ENCODE results near the gene UBR4.

UBR4 gene

DNA sequence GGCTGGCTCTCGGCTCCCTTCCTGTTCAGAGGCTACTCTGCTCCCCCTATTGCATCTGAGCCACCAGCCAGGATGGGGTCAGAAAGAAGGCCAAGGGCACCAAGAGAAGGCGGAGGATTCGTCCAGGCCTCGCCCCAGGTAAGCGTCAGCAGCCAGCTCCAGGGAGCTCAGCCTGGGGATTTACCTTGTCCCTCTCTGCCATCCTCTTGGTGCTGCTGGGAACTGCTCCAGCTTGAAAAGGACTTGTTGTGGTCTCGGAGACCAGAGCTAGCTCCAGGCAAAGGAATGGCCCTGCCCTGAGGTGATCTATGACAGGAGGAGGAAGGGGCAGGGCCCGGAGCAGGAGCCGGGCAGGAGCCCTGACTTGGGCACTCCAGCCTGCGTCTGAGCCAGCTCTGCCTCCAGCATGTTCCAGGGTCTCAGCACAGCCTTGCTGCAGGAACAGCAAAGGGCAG is 139.8 kb downstream of the UBR4 start:
- no peak for DNase-seq

DNA sequence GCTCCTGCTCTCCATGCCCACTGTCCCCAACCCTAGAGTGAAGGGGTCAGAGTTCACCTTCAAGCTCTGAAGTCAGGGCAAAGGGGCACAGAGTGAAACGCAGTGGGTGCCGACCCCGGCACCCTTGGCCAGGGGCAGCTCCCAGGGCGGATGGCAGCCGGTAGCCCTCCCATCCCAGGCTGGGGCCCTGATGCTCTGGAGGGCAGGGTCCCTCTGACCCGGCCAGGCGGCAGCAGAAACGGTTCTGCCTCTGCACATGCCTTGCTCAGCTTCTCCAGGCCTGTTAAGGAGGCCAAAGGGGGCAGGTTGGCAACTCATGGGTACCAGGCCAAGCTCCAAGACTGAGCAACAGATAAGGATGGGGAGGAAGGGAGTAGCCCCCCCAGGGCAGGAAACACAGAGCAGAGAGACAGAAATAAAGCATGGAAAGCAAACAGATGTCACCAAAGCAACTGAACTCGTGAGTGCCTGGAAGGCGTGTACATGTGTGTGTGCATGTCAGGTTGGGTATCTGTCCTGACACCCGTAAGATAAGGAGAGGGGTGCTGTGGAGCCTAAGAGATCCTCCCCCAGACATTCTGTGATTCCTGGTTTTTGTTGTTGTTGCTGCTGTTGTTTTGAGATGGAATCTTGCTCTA is 141.3 kb downstream of the UBR4 start:
- no peak for DNase-seq

DNA sequence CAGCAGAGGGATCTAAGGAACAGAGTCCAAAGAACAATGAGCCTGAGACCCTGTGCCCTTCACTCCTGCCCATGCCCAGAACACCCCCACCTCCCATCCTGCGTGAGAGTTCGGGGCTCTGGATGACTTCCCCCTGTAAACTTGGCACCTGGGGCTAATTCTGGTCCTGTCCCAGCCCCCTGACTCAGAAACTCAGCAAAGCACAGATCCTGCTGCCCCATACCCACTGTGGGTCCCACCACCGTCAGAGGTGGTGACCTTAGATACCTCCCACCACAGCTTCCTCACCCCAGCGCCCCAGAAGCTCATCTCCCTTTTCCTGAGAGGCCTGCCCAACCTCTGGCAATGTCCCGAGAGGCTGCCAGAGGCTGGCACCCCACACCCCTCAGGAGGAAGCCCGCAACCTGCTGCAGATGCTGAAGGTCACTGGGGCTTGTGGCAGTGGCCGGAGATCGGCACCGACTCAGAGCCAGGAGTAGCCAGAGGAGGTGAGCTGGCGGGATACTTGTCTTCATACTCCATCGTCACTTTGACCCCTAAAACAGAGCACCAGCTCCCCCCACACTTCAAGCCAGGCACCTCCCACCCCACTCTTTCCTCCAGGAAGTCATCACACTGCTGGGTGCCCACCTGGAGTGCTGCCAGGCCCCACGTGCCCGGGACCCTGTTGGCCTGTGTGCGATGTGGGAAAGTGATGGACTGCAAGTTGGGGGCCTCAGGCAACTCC is 142.0 kb downstream of the UBR4 start:
- DNase-seq: no peak

DNA sequence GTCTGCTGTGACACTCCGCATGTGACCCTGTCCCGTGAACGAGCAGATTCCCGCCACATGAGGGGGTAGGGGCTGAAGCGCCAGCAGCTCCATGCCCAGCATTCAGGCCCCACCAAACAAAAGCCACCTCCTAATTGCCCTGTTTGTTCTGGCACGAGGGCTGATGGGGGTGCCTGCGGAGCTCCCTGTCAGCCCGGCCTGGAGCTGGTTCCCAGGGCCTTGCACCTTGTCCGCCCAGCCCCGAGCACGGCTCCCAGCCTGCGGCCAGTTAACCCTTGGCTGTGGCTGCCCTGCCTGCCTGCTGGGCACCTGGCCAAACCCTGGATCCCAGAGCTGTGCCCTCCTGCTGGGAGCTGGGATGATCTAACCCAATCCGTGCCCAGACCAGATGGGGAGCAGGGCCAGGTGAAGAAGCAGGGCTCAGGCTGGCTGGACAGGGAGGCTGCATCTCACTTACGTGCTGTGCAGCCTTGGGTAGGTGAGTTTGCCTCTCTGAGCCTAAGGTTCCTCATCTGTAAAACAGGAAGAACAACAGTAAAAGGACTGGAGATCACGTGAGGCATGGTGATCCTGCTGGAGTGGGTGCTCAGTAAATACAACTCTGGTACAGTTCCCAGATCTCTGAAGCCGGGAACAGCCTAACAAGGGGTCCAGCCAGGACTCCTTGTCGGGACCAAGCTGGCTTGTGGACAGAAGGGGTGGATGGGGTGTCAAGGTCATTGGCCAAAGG is 142.7 kb downstream of the UBR4 start:
- no peak for DNase-seq

DNA sequence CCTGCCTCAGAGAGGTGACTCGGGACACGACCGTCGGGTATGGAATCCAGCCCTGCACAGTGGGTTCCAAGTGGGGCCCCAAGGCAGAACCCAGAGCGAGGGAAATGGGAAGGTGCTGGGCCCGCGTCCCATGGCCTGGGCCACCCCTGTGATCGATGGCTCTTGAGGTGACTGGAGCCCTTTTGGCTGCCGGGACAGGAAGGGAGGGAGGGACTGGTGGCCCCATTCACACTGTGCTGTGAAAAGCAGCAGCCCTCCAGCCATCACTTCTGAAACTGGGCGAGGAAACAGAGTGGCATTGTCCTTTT is 143.2 kb downstream of the UBR4 start:
- DNase-seq: no peak

DNA sequence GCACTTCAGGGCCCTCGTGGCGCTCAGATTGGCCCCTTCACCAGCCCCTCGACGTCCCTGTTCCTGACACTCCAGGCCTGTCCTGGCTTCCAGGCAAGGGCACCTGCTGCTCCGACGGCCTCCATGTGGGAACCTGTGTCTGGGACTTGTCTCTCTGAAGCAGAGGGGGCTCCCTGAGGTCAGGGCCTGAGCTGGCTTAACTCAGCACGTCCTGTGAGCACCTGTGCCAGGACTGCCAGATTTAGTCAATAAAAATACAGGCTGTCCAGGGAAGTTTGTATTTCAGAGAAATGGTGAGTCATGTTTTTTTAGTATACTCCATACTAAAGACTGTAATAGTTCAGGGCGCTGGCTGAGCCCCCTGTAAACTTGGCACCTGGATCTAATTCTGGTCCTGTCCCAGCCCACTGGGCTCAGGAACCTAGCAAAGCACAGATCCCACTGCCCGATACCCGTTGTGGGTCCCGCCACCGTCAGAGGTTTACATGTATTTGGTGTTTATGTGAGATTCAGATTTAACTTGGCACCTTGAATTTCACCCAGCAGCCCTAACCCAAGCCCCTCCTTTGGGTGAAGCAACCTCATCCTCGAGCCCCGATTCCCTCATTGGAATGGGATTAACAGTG is 143.7 kb downstream of the UBR4 start:
- DNase-seq: no peak

DNA sequence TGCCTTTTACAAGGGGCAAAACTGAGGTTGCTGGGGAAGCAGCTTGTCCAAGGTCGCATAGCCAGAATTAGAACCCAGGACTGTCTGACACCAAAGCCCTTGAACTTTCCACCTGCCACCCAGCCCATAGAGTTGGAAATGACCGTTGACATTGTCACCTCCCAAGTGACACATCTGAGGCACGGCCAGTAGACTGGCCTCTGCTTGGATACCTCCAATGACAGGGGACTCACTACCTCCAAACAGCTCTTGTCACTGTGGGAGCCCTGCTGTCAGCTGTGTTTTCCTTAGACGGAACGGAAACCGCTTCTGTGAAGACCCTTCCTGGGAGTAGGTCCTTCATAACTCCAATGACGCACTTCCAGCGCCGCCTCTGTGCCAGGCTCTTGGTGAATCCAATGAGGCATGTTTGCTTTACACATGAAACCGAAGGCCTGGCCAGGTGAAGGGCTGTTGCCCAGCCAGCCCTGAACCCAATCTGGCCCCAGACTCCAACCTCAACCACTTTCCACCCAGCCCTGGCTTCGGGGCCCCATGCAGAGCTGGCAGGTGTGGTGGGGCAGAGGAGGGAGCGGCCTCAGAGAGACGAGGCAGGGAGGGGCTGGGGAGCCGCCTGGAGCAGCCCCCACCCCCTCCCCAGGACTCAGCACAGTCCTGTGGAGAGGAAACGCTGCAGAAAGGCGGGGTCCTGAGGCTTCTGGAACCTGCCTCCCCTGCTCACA is 144.4 kb downstream of the UBR4 start:
- DNase-seq: no peak

DNA sequence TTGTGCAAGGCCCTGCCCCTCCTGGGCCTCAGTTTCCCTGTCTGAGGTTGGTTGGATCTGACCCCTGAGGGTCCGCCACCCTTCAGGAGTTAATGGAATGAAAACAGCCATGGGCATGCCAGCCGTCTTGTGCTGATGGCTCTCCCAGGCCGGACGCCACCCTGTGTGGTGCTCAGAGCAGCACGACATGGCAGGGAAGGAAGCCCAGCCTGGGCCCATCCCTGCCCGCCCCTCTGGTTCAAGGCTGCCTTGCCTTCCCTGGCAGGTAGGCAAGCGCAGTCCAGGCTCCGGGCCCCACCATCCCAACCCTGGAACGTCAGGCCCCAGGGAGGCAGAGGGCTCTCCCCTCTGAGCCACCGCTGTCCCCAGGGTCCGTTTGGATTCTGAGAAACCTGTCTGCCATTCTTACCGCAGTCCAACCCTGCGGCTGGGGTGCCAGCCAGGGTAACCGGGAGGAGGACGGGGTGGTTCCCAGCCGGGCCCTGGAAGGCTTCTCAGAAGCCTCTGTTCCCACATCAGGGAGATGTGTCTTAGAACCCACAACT is 145.1 kb downstream of the UBR4 start:
- DNase-seq: no peak

DNA sequence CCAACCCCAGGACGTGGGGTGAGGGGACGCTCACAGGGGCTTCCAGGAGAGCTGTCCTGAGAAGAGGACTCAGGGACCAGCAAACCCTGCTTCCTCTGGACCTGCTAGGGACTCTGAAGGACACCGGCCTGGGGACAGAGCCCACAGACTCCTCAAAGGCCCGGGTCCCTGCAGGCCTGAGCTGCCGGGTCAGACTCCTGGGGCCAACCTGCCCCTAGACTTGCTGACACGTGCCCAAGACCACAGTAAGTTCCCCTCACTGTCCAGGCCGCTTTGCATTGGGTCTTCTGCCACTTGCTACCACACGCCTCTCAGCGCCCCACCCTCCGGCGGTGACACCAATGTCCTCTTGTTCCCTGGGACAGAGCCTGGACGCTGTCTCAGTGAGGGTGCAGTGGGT is 146.9 kb downstream of the UBR4 start:
- DNase-seq: no peak

DNA sequence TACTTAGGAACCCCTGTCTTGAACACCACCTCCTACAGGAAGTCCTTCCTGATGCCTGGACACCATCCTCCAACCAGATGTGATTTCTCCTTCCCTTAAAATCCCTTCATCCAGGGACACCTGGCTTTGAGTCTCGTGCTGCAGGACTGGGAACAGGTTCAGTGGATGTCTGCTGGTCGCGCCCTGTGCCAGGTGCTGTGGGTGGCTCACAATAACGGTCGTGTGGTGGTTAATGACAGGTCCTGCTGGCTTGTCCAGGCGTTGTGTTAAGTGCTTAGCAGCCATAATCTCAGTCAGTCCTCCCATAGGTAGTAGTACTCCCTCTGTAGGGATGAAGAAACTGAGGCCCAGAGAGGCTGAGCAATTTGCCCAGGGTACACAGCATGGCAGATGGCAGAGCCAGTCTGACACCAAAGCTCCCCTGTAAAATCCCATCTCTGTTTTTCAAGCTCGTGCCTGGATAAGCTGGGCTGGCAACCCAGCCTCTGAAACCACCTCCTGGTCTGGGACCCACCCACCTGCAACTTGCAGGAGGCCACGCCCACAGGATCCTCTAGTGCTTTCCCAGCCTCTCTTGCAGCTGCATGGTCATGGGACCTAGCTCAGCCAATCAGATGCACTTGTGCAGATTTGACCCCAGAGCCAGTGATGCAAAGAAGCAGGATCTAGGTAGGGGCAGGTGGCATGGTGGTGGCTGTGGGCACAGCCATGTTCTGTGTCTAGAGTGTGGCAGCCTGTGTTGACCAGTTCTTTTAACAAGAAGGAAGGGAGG is 147.6 kb downstream of the UBR4 start:
- DNase-seq: no peak

DNA sequence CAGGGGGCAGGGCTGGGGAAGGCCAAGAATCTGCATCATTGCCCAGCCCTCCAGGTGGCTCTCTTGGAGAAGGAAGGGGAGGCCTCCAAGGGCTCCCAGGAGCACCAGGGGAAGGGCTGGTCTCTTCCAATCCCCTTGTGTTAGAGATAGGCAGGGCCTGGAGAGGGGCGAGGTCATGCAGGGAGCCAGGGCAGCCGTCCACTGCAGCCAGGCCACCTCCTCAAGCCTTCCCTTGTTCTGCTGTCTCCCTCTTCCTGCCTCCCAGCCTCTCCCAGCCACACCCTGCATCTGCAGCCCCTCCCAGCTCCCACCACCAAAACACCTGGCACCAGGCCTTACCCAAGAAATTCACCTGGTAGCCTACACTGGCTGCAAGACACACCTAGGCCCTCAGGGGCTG is 148.3 kb downstream of the UBR4 start:
- DNase-seq: no peak

DNA sequence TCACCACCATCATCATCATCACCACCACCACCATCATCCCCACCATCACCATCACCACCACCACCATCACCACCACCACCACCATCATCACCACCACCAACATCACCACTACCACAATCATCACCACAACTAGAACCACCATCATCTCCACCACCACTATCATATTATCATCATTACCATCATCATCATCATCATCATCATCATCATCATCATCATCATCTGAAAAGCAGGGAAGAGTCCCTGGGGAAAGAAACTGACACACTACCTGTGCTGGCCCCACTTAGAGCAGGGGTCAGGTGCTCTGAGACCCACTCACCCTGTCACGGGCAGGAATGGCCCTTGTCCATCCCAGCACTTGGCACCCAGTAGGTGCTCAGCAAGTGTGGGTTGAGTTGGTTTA is 148.7 kb downstream of the UBR4 start:
- no peak for DNase-seq

DNA sequence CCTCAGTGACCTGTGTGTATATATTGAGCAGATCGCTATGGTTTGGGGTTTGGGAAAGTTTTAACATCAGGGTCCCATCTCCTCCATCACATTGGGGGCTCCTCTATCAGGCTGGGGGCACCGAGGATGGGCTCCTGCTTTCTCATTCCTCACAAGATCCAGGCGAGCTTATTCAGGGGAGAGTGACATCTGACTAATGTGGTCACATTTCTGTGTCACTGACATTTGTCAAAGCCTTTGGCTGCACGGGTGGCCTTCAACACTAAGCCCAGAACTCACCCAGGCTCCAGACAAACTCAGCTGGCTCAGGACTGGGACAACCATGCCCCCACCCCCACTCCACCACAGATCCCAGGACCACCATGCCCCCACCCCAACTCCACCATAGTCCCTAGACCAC is 150.3 kb downstream of the UBR4 start:
- no peak for DNase-seq

DNA sequence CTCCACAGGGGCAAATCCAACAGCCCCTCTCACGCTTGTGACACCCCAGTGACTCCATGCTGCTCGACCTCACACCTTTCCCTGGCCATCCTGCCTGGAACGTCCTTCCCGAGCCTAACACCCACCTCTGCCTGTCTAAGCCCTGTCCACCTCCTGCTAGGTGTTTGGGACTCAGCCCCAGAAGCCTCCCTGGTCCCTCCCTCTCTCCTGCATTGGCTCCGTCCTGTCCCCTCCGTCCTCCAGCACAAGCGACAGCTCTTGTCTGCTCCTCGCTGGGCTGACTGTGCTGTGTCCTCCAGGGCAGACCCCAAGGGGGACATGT is 151.6 kb downstream of the UBR4 start:
- DNase-seq: no peak

DNA sequence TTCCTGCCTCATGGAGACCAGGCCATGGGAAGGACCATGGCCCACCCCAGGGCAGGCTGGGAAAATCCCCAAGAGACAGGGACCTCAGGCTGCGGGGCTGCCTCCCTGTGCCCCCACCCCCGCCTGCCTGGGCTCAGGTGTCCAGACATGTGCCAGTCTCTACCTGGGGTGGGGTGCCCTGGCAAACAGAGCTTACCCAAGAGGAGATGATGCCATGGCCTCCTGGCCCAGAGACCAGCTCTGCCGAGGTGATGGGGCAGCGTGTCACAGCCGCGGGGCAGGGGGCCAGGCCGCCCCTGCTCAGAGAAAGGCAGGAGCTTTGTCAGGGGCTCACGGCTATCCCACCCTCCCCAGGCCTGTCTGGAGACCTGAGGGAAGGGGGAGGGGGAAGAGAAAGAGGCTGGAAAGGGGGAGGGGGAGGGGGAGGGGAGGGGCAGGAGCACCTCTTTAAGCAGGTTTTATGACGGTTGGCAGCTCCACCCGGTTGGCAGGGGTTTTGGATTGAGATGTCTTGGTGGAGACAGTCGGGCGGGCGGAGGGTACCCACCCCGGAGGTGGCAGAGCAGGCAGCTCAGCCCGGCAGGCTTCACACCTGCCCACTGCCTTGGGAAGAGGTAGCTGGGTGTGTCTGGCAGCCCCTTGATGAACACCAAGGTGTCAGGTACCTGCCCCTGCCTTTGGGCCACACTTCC is 152.1 kb downstream of the UBR4 start:
- no peak for DNase-seq

DNA sequence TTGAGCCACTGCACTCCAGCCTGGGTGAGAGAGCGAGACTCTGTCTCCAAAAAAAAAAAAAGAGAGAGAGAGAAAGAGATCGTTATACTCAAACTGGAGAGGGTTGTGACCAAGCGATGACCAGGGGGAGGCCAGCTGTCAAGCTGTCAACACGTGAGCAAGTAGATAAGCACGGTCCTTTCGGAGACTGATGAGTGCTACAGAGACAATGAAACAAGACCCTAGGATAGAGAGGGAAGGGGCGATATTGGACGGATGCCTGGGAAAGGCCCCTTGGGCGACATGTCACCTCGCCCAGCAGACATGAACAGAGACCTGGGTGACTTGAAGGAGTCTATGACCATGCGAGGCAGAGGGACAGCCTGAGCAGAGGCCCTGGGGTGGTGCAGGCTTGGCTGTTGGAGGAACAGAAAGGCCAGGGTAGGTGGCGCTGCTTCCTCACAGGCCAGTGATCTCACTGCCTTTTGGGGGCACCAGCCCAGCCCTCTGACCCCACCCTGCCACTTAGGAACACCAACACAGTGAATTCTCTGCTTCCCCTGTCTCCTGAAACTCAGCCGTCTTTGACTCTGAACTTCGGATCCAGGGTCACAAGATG is 152.8 kb downstream of the UBR4 start:
- no peak for DNase-seq

DNA sequence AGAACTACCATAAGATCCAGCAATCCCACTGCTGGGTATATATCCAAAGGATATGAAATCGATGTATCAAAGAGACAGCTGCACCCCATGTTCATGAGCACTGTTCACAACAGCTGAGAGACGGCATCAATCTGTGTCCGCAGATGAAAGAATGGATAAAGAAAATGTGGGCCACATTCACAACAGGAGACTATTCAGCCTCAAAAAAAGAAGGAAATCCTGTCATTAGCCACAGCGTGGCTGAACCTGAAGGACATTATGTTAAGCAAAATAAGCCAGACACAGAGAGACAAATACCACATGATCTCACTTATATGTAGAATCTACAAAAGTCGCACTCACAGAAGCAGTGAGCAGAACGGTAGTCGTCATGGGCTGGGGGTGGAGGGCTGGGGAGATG is 154.4 kb downstream of the UBR4 start:
- no peak for DNase-seq

DNA sequence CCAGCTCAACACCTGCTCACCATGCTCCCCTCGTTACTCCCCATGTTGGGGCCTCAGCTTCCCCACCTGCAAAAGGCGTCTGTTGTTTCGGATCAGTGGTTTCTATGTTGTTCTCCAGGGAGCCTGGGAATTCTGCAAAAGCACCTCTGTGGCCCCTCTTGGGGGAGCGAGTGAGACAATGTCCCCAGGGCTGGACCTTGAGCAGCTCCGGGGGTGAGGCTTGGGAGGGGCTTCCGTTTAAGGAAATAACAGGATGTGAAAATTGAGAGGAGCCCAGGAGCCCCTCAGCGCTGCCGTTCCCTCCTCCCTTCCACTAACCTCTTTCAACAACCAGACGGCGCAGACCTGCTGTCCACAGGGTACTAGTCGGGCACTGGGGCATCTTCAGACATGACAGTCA is 155.1 kb downstream of the UBR4 start:
- DNase-seq: no peak

DNA sequence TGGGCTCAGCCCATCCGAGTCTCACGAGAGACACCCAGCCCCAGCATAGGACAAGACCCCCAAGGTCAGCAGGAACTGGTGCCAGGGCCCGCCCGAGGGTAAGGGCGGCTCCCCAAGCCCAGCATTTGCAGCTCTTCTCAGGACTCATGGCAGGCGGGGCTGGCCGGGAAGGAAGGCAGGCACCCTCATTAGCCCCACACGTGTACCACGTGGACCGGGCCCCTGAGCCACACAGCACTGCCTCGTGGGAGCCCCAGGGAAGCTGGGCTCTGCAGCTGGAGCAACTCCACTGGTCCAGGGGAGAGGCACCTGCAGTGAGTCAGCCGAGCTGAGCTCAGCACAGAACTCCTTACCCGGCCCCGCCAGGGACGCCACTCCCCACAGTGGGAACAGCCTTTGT is 155.8 kb downstream of the UBR4 start:
- no peak for DNase-seq

DNA sequence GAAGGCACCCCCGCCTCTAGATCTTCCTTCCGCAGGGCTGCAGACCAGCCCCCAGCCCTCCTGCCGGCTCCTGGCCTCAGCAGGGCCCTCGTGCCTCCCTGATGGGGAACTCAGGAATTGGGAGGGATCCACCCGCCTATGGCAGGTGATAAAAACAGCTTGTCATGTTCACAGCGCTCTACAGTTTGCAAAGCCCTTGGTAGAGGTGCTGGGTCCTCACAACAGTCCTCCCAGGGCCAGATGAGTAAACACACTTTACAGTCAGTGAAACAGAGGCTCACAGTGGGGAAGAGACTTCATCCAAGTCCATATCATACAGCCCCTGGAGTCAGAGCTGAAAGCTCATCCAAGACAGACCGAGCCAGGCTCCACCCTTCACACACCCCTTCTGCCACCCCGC is 156.6 kb downstream of the UBR4 start:
- DNase-seq: no peak

DNA sequence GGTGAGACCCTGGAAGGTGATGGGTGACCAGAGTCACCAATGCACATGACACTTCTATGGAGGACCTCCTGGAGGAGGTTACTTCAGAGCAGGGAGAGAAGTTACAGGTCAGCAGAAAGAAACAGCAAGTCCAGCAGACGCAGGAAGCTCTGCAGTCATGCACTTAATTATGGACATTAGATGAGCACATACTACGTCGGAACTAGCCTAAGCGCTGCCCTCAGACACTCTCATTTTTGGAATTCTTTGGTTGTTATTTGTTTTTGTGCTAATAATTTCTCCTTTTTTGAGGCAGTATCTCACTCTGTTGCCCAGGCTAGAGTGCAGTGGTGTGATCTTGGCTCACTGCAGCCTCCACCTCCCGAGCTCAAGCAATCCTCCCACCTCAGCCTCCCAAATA is 160.3 kb downstream of the UBR4 start:
- DNase-seq: no peak

Data from T1000 (cell line).